Neutrophil (primary cell): ENCODE results near the gene MAL.

Experiments used
- H3K27ac ChIP-seq: fragments of 200-600 bp; sonication (generic); 2 replicates; pipeline ENCODE4 v1.5.1; 2016; ENCODE audit warnings: mild to moderate bottlenecking, moderate library complexity
- H3K27me3 ChIP-seq: fragments of 200-600 bp; sonication (generic); 2 replicates; pipeline ENCODE4 v1.6.0; 2016; ENCODE audit warnings: mild to moderate bottlenecking
- H3K36me3 ChIP-seq: fragments of 200-600 bp; sonication (generic); 2 replicates; pipeline ENCODE4 v1.5.1; 2017
- H3K4me1 ChIP-seq, 2 experiments: fragments of 200-600 bp in 1 of 2; sonication (generic) in 1 of 2; 1 replicate in 1 of 2; 2 replicates in 1 of 2; pipeline versions ENCODE4 v1.5.1 to v1.6.1; 2013 to 2016; ENCODE audit warnings: low read depth in 1 of 2, low read length in 1 of 2, mild to moderate bottlenecking in 1 of 2, moderate library complexity in 1 of 2; ENCODE audit not compliant: control insufficient read depth in 1 of 2, insufficient read depth in 1 of 2
- H3K4me3 ChIP-seq, 2 experiments: fragments of 200-600 bp in 1 of 2; sonication (generic) in 1 of 2; 1 replicate in 1 of 2; 2 replicates in 1 of 2; pipeline ENCODE4 v1.5.1; 2013 to 2016; ENCODE audit warnings: low read depth in 1 of 2, low read length in 1 of 2, mild to moderate bottlenecking in 1 of 2, moderate library complexity in 1 of 2
- H3K9me3 ChIP-seq: fragments of 200-600 bp; sonication (generic); 2 replicates; pipeline ENCODE4 v1.5.1; 2016
- CTCF ChIP-seq: fragments of 200-600 bp; sonication (generic); IDR thresholded peaks from 2 replicates; pipeline ENCODE4 v1.5.1; 2016; ENCODE audit warnings: antibody characterized with exemption

MAL gene

DNA sequence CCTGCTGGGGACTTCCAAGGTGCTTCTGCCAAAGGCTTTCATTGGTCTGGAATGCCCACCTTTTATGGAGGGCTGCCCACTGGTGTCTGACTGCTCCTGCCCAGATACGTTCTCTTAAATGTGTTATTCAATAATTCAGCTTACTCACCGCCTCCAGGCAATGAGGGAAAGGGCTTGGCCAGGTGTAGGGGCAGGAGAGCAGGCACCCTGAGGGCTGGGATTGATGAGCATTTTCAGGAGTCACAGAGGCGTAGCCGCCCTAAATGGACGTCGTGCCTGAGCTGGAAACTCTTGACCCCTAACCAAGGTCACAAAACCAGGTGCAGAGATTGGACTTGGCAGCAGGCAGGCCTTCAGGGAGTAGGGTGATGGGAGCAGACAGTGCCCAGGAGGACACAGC is 26.8 kb downstream of the MAL start:
- Histone ChIP-seq H3K36me3 (no peaks in the 10 kb centered on the region), H3K4me1 (no peaks in the 10 kb centered on the region), H3K4me3 (no peak overlapping the region), H3K27ac (no peak overlapping the region), H3K9me3 (no peaks in the 10 kb centered on the region), H3K27me3 (peaks cover 18% of the 10 kb centered on the region)
- TF ChIP-seq CTCF: no peak

GRCh38 chr2:95052804-95053479 is 27.4 kb downstream of the MAL start:
- Histone ChIP-seq H3K4me1 (no peaks in the 10 kb centered on the region), H3K36me3 (no peaks in the 10 kb centered on the region)

DNA sequence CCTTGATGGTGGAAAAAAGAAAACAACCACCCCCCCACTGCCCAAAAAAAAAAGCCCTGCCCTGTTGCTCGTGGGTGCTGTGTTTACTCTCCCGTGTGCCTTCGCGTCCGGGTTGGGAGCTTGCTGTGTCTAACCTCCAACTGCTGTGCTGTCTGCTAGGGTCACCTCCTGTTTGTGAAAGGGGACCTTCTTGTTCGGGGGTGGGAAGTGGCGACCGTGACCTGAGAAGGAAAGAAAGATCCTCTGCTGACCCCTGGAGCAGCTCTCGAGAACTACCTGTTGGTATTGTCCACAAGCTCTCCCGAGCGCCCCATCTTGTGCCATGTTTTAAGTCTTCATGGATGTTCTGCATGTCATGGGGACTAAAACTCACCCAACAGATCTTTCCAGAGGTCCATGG is 28.0 kb downstream of the MAL start:
- Histone ChIP-seq H3K4me3 (no peak overlapping the region), H3K27ac (no peak overlapping the region), H3K27me3 (peaks cover 15% of the 10 kb centered on the region), H3K4me1 (no peaks in the 10 kb centered on the region), H3K9me3 (no peaks in the 10 kb centered on the region), H3K36me3 (no peaks in the 10 kb centered on the region)
- no peak for TF ChIP-seq CTCF

More at GRCh38 chr2:95052804-95053479, 27.4 kb downstream of the MAL start:
- Histone ChIP-seq H3K27ac (no peak overlapping the region), H3K4me3 (no peak overlapping the region), H3K9me3 (no peaks in the 10 kb centered on the region), H3K27me3 (peaks cover 18% of the 10 kb centered on the region)
- no peak for TF ChIP-seq CTCF

- Histone ChIP-seq H3K9me3 (no peaks in the 10 kb centered on the region), H3K27me3 (peaks cover 13% of the 10 kb centered on the region), H3K27ac (no peak overlapping the region), H3K4me3 (no peak overlapping the region), H3K4me1 (no peaks in the 10 kb centered on the region), H3K36me3 (no peaks in the 10 kb centered on the region)
- TF ChIP-seq CTCF: no peak
Measured at GRCh38 chr2:95054016-95054415, 28.5 kb downstream of the MAL start.

- no peak for TF ChIP-seq CTCF
- H3K36me3 ChIP-seq: no peaks in the 10 kb centered on the region
- H3K27ac ChIP-seq: no peak overlapping the region
- no peaks in the 10 kb centered on the region for H3K4me1 ChIP-seq
- no peaks in the 10 kb centered on the region for H3K9me3 ChIP-seq
- peaks cover 13% of the 10 kb centered on the region for H3K27me3 ChIP-seq
- H3K4me3 ChIP-seq: no peak overlapping the region
Measured at GRCh38 chr2:95055262-95055661, 29.8 kb downstream of the MAL start.
